OCI-LY7 (cell line): ENCODE results near the gene AKT1. TPM values are rescaled to one million over a fixed set of nuclear protein-coding genes. Genes with fewer than 3 reads are reported as not detected.
A peak's percentile ranks its signal among the peaks of the same experiment; 100 is the strongest.

Experiments
- BruUV-seq: library from RNA; stranded (reverse); fragments of 400-500 nt; replicated peaks from 2 replicates; lab custom pipeline; 2021; lab: Mats Ljungman, UMichigan
- CTCF ChIA-PET: fragments of 300-600 bp; sonication (Branson Sonifier 250); formaldehyde crosslinking; loops from one replicate; lab custom pipeline; 2022; ENCODE audit warnings: antibody characterized with exemption; ENCODE audit not compliant: unreplicated experiment; lab: Charles Lee
- POLR2A ChIA-PET: fragments of 300-600 bp; sonication (Branson Sonifier 250); formaldehyde crosslinking; loops from one replicate; lab custom pipeline; 2022; ENCODE audit warnings: antibody characterized with exemption; lab: Charles Lee
- DNase-seq: peaks from one replicate; pipeline ENCODE4 v3.0.0-alpha.2; 2015; ENCODE audit warnings: low spot score
- H2AFZ ChIP-seq: fragments of 200-600 bp; sonication (generic), shearing (Covaris generic); 2 replicates; pipeline ENCODE4 v1.6.1; 2014; ENCODE audit warnings: mild to moderate bottlenecking, antibody characterized with exemption, low read length, moderate library complexity
- H3K27ac ChIP-seq: fragments of 200-600 bp; sonication (generic); 2 replicates; pipeline ENCODE4 v1.5.1; 2014; ENCODE audit warnings: mixed run types, low read depth, mild to moderate bottlenecking, moderate library complexity, low read length, inconsistent platforms; ENCODE audit not compliant: poor library complexity, severe bottlenecking
- H3K36me3 ChIP-seq: fragments of 200-600 bp; sonication (generic); 2 replicates; pipeline ENCODE4 v1.6.1; 2014; ENCODE audit warnings: mild to moderate bottlenecking, antibody characterized with exemption, low read length, moderate library complexity, mixed read lengths; ENCODE audit not compliant: insufficient read depth
- H3K4me1 ChIP-seq: fragments of 200-600 bp; sonication (generic); 2 replicates; pipeline ENCODE4 v1.5.1; 2014; ENCODE audit warnings: mild to moderate bottlenecking, low read length; ENCODE audit not compliant: insufficient read depth, poor library complexity, severe bottlenecking
- H3K4me2 ChIP-seq: fragments of 200-600 bp; sonication (generic); 2 replicates; pipeline ENCODE4 v1.6.1; 2014; ENCODE audit warnings: mild to moderate bottlenecking, low read length
- H3K4me3 ChIP-seq: fragments of 200-600 bp; sonication (generic); 2 replicates; pipeline ENCODE4 v1.5.1; 2014; ENCODE audit warnings: mild to moderate bottlenecking, low read depth, low read length; ENCODE audit not compliant: poor library complexity, severe bottlenecking
- H3K79me2 ChIP-seq: fragments of 200-600 bp; sonication (generic); 2 replicates; pipeline ENCODE4 v1.6.1; 2016; ENCODE audit warnings: low read depth, mild to moderate bottlenecking, low read length, moderate library complexity, mixed read lengths; ENCODE audit not compliant: insufficient read depth
- H3K9me2 ChIP-seq: fragments of 200-600 bp; sonication (generic); 2 replicates; pipeline ENCODE4 v1.6.1; 2016; ENCODE audit warnings: mild to moderate bottlenecking, low read length, mixed read lengths; ENCODE audit not compliant: insufficient read depth
- H3K9me3 ChIP-seq: fragments of 200-600 bp; sonication (generic); 2 replicates; pipeline ENCODE4 v1.6.1; 2014; ENCODE audit warnings: mild to moderate bottlenecking, mixed run types, low read length, mixed read lengths
- H4K20me1 ChIP-seq: fragments of 200-600 bp; sonication (generic); 2 replicates; pipeline ENCODE4 v1.6.1; 2014; ENCODE audit warnings: mild to moderate bottlenecking, antibody characterized with exemption, low read length, moderate library complexity, mixed read lengths; ENCODE audit not compliant: insufficient read depth
- CTCF ChIP-seq: fragments of 200-600 bp; sonication (generic); conservative IDR thresholded peaks from 2 replicates; pipeline ENCODE4 v1.5.1; 2014; ENCODE audit warnings: mild to moderate bottlenecking, antibody characterized with exemption, low read length, moderate library complexity, mixed read lengths
- EZH2phosphoT487 ChIP-seq: fragments of 200-600 bp; sonication (generic); IDR thresholded peaks from 2 replicates; pipeline ENCODE4 v1.6.1; 2018; ENCODE audit warnings: low read depth, borderline replicate concordance, mild to moderate bottlenecking, mixed run types, antibody characterized with exemption, low read length, moderate library complexity, mixed read lengths
- intact Hi-C: fragments of 100-400 bp; cut with micrococcal nuclease; formaldehyde crosslinking; loops from one replicate; pipeline ENCODE4 v1.10.0; 2022; ENCODE audit not compliant: unreplicated experiment
- total RNA-seq, 2 experiments: library from RNA; depleted of rRNA in 1 of 2; stranded (reverse); fragments of >200 nt in 1 of 2; shearing (Covaris generic) in 1 of 2; gene quantifications; 2 replicates each; pipeline ENCODE4 v1.2.3, GENCODE V29; 2014 to 2022

Gene AKT1
- total RNA-seq, 2 experiments from 2014 or later, result 75.4 to 108 TPM

- Histone ChIP-seq H3K9me3 (no peaks in the 10 kb centered on the region), H2AFZ (no peak overlapping the region), H3K9me2 (no peaks in the 10 kb centered on the region), H3K36me3 (no peaks in the 10 kb centered on the region), H3K27ac (no peak overlapping the region), H3K4me3 (no peak overlapping the region), H3K4me2 (no peak overlapping the region; the same call in 1 of the 2 replicates), H4K20me1 (no peaks in the 10 kb centered on the region), H3K4me1 (no peaks in the 10 kb centered on the region), H3K79me2 (no peaks in the 10 kb centered on the region)
- ChIA-PET POLR2A (no interaction called here), CTCF (no interaction called here)
- no peak for DNase-seq
- intact Hi-C loops, result no loop called here
- BruUV-seq, result no TSS peak
- TF ChIP-seq CTCF, result peak; percentile 59
- TF ChIP-seq EZH2phosphoT487, result no peak
Measured at GRCh38 chr14:104724981-104725771, 70.4 kb downstream of the AKT1 start.

GRCh38 chr14:104724407-104724980 is 71.1 kb downstream of the AKT1 start:
- intact Hi-C loops, result no loop called here
- H4K20me1 ChIP-seq, result no peaks in the 10 kb centered on the region
- no peak overlapping the region for H2AFZ ChIP-seq
- H3K9me3 ChIP-seq, result no peaks in the 10 kb centered on the region
- DNase-seq, result no peak
- ChIA-PET CTCF (no interaction called here), POLR2A (no interaction called here)
- no peak overlapping the region for H3K27ac ChIP-seq
- no peaks in the 10 kb centered on the region for H3K36me3 ChIP-seq
- H3K4me1 ChIP-seq, result no peaks in the 10 kb centered on the region
- BruUV-seq, result no TSS peak
- TF ChIP-seq EZH2phosphoT487 (no peak), CTCF (no peak)
- no peaks in the 10 kb centered on the region for H3K9me2 ChIP-seq
- H3K4me3 ChIP-seq, result peak overlapping the region; percentile 61
- no peaks in the 10 kb centered on the region for H3K79me2 ChIP-seq
- H3K4me2 ChIP-seq, result peak overlapping the region; percentile 80
